Cardiac muscle cell (in vitro differentiated cells and primary cell): ENCODE results near the gene PSMD3. TPM values are rescaled to one million over a fixed set of nuclear protein-coding genes. Genes with fewer than 3 reads are reported as not detected.

Experiments used
- DNase-seq, 2 donors: peaks; one replicate each; pipeline versions ENCODE4 v3.0.0 to v3.0.0-alpha.2; 2010 to 2017; ENCODE audit warnings: low read depth in 1 of 2, low spot score in 1 of 2
- H3K27ac ChIP-seq: fragments of 200-600 bp; sonication (generic); 2 replicates; pipeline ENCODE4 v1.5.1; 2016
- H3K27me3 ChIP-seq: fragments of 200-600 bp; sonication (generic); 2 replicates; pipeline ENCODE4 v1.6.0; 2016; ENCODE audit warnings: control low read depth
- H3K36me3 ChIP-seq: fragments of 200-600 bp; sonication (generic); 2 replicates; pipeline ENCODE4 v1.5.1; 2016; ENCODE audit warnings: control low read depth
- H3K4me1 ChIP-seq: fragments of 200-600 bp; sonication (generic); 2 replicates; pipeline ENCODE4 v1.8.1; 2017; ENCODE audit warnings: low read depth, mild to moderate bottlenecking, mixed run types
- H3K4me3 ChIP-seq: fragments of 200-600 bp; sonication (generic); 2 replicates; pipeline ENCODE4 v1.5.1; 2016; ENCODE audit warnings: mild to moderate bottlenecking
- H3K9me3 ChIP-seq: fragments of 200-600 bp; sonication (generic); 2 replicates; pipeline ENCODE4 v1.5.1; 2017; ENCODE audit warnings: low read depth, mild to moderate bottlenecking, control low read depth
- CTCF ChIP-seq: IDR thresholded peaks from 2 replicates; pipeline ENCODE4 v1.5.1; 2012; ENCODE audit warnings: low read depth, mild to moderate bottlenecking, low read length
- polyA plus RNA-seq: library from polyadenylated mRNA; unstranded; fragments of >200 nt; fragmentation: Nextera tagmentation; extraction: Ambion mirVana; gene quantifications from 2 replicates; pipeline ENCODE4 v1.2.1, GENCODE V29; 2016
- total RNA-seq: library from RNA; depleted of rRNA; stranded (reverse); fragments of >200 nt; gene quantifications from 2 replicates; pipeline ENCODE4 v1.2.3, GENCODE V29; 2016

The PSMD3 gene
- total and polyA plus RNA-seq, 2 experiments from 2014 or later: 139 to 154 TPM

GRCh38 chr17:39938140-39938869, 42.3 kb upstream of the PSMD3 start:
- no peak overlapping the region for H3K4me3 ChIP-seq
- TF ChIP-seq CTCF: no peak
- H3K9me3 ChIP-seq: no peaks in the 10 kb centered on the region
- no peak overlapping the region for H3K27ac ChIP-seq
- no peaks in the 10 kb centered on the region for H3K36me3 ChIP-seq
- no peaks in the 10 kb centered on the region for H3K27me3 ChIP-seq
- no peak for DNase-seq
- H3K4me1 ChIP-seq: no peaks in the 10 kb centered on the region

- H3K9me3 ChIP-seq: no peaks in the 10 kb centered on the region
- H3K27ac ChIP-seq: no peak overlapping the region
- TF ChIP-seq CTCF: no peak
- H3K4me3 ChIP-seq: no peak overlapping the region
- DNase-seq: no peak
- H3K4me1 ChIP-seq: no peaks in the 10 kb centered on the region
- no peaks in the 10 kb centered on the region for H3K36me3 ChIP-seq
- H3K27me3 ChIP-seq: no peaks in the 10 kb centered on the region
Measured at GRCh38 chr17:39939106-39939505, 41.5 kb upstream of the PSMD3 start.

- H3K4me1 ChIP-seq: no peaks in the 10 kb centered on the region
- H3K27ac ChIP-seq: no peak overlapping the region
- no peaks in the 10 kb centered on the region for H3K9me3 ChIP-seq
- H3K27me3 ChIP-seq: no peaks in the 10 kb centered on the region
- no peak overlapping the region for H3K4me3 ChIP-seq
- H3K36me3 ChIP-seq: no peaks in the 10 kb centered on the region
- DNase-seq: peak in 1 of 2 donors; percentile 72
- TF ChIP-seq CTCF: peak; percentile 58
Measured at GRCh38 chr17:39939588-39940419, 40.8 kb upstream of the PSMD3 start.

- no peak for DNase-seq
- no peaks in the 10 kb centered on the region for H3K36me3 ChIP-seq
- no peak overlapping the region for H3K27ac ChIP-seq
- no peaks in the 10 kb centered on the region for H3K27me3 ChIP-seq
- no peaks in the 10 kb centered on the region for H3K9me3 ChIP-seq
- H3K4me3 ChIP-seq: no peak overlapping the region
- no peak for TF ChIP-seq CTCF
- no peaks in the 10 kb centered on the region for H3K4me1 ChIP-seq
Measured at GRCh38 chr17:39943702-39944392, 36.8 kb upstream of the PSMD3 start.

- Histone ChIP-seq H3K4me1 (no peaks in the 10 kb centered on the region), H3K36me3 (no peaks in the 10 kb centered on the region), H3K4me3 (no peak overlapping the region), H3K27ac (no peak overlapping the region), H3K27me3 (no peaks in the 10 kb centered on the region), H3K9me3 (no peaks in the 10 kb centered on the region)
- no peak for DNase-seq
- TF ChIP-seq CTCF: no peak
Measured at GRCh38 chr17:39944393-39944711, 36.3 kb upstream of the PSMD3 start.
